GM21381 (cell line): ENCODE data around the gene KCNH5.

Experiments used
- ATAC-seq: cut with Tn5 transposase; IDR thresholded peaks from one replicate; pipeline ENCODE4 v1.9.1; 2021; ENCODE audit warnings: mild to moderate bottlenecking, moderate library complexity; ENCODE audit not compliant: unreplicated experiment

Gene KCNH5

GRCh38 chr14:62687818-62688217 lies 357.4 kb downstream of the KCNH5 start:
- ATAC-seq, result no peak

GRCh38 chr14:62684376-62684775 lies 360.9 kb downstream of the KCNH5 start:
- no peak for ATAC-seq

GRCh38 chr14:62682208-62682607 lies 363.1 kb downstream of the KCNH5 start:
- no peak for ATAC-seq

- ATAC-seq, result no peak
Observed at GRCh38 chr14:62674563-62675237, 370.6 kb downstream of the KCNH5 start.

GRCh38 chr14:62673014-62673755 lies 372.1 kb downstream of the KCNH5 start:
- no peak for ATAC-seq

GRCh38 chr14:62670526-62670925 lies 374.7 kb downstream of the KCNH5 start:
- no peak for ATAC-seq

GRCh38 chr14:62667421-62667914 lies 377.8 kb downstream of the KCNH5 start:
- no peak for ATAC-seq

GRCh38 chr14:62665286-62665685 lies 380.0 kb downstream of the KCNH5 start:
- ATAC-seq, result no peak

GRCh38 chr14:62663456-62663821 lies 381.8 kb downstream of the KCNH5 start:
- ATAC-seq, result no peak

GRCh38 chr14:62662811-62663455 lies 382.3 kb downstream of the KCNH5 start:
- ATAC-seq, result no peak

GRCh38 chr14:62661818-62662217 lies 383.4 kb downstream of the KCNH5 start:
- ATAC-seq, result no peak

GRCh38 chr14:62658631-62659030 lies 386.6 kb downstream of the KCNH5 start:
- no peak for ATAC-seq

- ATAC-seq, result no peak
Observed at GRCh38 chr14:62657376-62657775, 387.9 kb downstream of the KCNH5 start.

GRCh38 chr14:62655166-62655565 lies 390.1 kb downstream of the KCNH5 start:
- no peak for ATAC-seq

GRCh38 chr14:62654641-62655040 lies 390.6 kb downstream of the KCNH5 start:
- no peak for ATAC-seq
